ENCODE measurements around the gene RPS16. TPM values are rescaled to one million over a fixed set of nuclear protein-coding genes. Genes with fewer than 3 reads are reported as not detected.

The RPS16 gene
- total and polyA plus RNA-seq, 2 of the 13 experiments (the other 11 are each of a cell fraction or from before 2014, with no cell fraction given), result 488 to 2,583 TPM

- intact Hi-C loops (cut with micrococcal nuclease; ENCODE audit: unreplicated experiment) (loop anchor here (1.0 kb wide), 1 partner anchor 58 kb away; the partner anchor contains the start of gene EID2B), in situ Hi-C loops (cut with HindIII; ENCODE audit: extremely low pct_ligation_motif_present, low pct_unique_long_range_greater_than_20kb) (no loop called here)
- H3K36me3 ChIP-seq (replicated peaks in 1 of 2; ENCODE audit: control insufficient read depth in 1 of 2, insufficient read depth in 2 of 2, low read length in 2 of 2), result peaks cover 34 to 68% of the 10 kb centered on the region in 2 experiments
- BruUV-seq (replicated peaks), result no TSS peak
- no peak overlapping the region for H3K27ac ChIP-seq (ENCODE audit: extremely low read length, insufficient read depth, low read length)
- ChIA-PET POLR2A (interaction anchor here (0.9 to 1.2 kb wide), 2 partner anchors 38 to 62 kb away, joined by 3 read pairs; partner anchors contain the start of genes PLEKHG2 and RPS16), CTCF (ENCODE audit: low intra/inter-chr PET ratio, low total read pairs) (interaction anchor here (0.8 to 2.9 kb wide), 3 partner anchors 29 to 66 kb away, joined by 3 to 20 read pairs (median 3); partner anchors contain the start of genes EID2 and EID2B)
- FAIRE-seq (no peak), DNase-seq (ENCODE audit: low spot score) (peak; percentile 30), ATAC-seq (peak; percentile 87)
- H3K27me3 ChIP-seq (ENCODE audit: control insufficient read depth in 1 of 2, insufficient read depth in 2 of 2, low read length in 2 of 2), result no peaks in the 10 kb centered on the region; a peak in 1 of 5 replicates
- H3K4me1 ChIP-seq (ENCODE audit: insufficient read depth, low read length), result no peaks in the 10 kb centered on the region
- H4K20me1 ChIP-seq (ENCODE audit: insufficient read depth, low read length), result no peaks in the 10 kb centered on the region
- no peak overlapping the region for H3K4me3 ChIP-seq (replicated peaks in 1 of 3; ENCODE audit: insufficient read depth in 1 of 3, low read depth in 2 of 3, low read length in 3 of 3)
- no peak overlapping the region for H3K9ac ChIP-seq (ENCODE audit: insufficient read depth, low read depth, low read length)
- WGBS (ENCODE audit: low lambda C conversion rate), result 81% methylated on average over 6 of the region's 9 CpGs
- H3K4me2 ChIP-seq (ENCODE audit: low read depth, low read length), result no peak overlapping the region
- H3K9me3 ChIP-seq (ENCODE audit: low read length), result no peaks in the 10 kb centered on the region
- H2AFZ ChIP-seq (ENCODE audit: low read length), result no peak overlapping the region
- H3K79me2 ChIP-seq (ENCODE audit: insufficient read depth, low read length), result no peaks in the 10 kb centered on the region
- no peak for TF ChIP-seq CHD2 (IDR thresholded peaks at IDR 0.05; ENCODE audit: low read depth, low read length)
- TF ChIP-seq PHF8 (CRISPR knock-in tag; IDR thresholded peaks at IDR 0.05), result no peak
- 0 out of 2 replicates have a peak, but pooled peaks have one; percentile 42 for TF ChIP-seq NFE2L1 (CRISPR knock-in tag; IDR thresholded peaks at IDR 0.05; ENCODE audit: borderline replicate concordance)
- no peak for TF ChIP-seq ZNF263 (CRISPR knock-in tag; IDR thresholded peaks at IDR 0.05)
- peak; percentile 90 for TF ChIP-seq CTCF (CRISPR knock-in tag; IDR thresholded peaks at IDR 0.05)
- TF ChIP-seq ETV5 (CRISPR knock-in tag; IDR thresholded peaks at IDR 0.05; ENCODE audit: borderline replicate concordance), result no peak
- no peak for TF ChIP-seq CCDC6 (CRISPR knock-in tag; IDR thresholded peaks at IDR 0.05)
- no peak for TF ChIP-seq FOXO4 (CRISPR knock-in tag; conservative IDR thresholded peaks at IDR 0.05)
- TF ChIP-seq MAZ (IDR thresholded peaks at IDR 0.05; ENCODE audit: borderline replicate concordance, low read depth, low read length), result 0 out of 2 replicates have a peak, but pooled peaks have one; percentile 48
- no peak for TF ChIP-seq MAZ (CRISPR knock-in tag; IDR thresholded peaks at IDR 0.05; ENCODE audit: low read depth)
- TF ChIP-seq HNF4A (CRISPR knock-in tag; IDR thresholded peaks at IDR 0.05), result no peak
- TF ChIP-seq STAG1 (CRISPR knock-in tag; IDR thresholded peaks at IDR 0.05), result peak; percentile 38
- no peak for TF ChIP-seq JUNB (CRISPR knock-in tag; IDR thresholded peaks at IDR 0.05; ENCODE audit: borderline replicate concordance)
- TF ChIP-seq GMEB1 (CRISPR knock-in tag; IDR thresholded peaks at IDR 0.05; ENCODE audit: borderline replicate concordance), result no peak
- TF ChIP-seq ZNF607 (CRISPR knock-in tag; IDR thresholded peaks at IDR 0.05; ENCODE audit: borderline replicate concordance), result no peak
- TF ChIP-seq ZNF883 (CRISPR knock-in tag; IDR thresholded peaks at IDR 0.05; ENCODE audit: not compliant biosample characterization), result no peak
- no peak for TF ChIP-seq RFXAP (CRISPR knock-in tag; IDR thresholded peaks at IDR 0.05; ENCODE audit: borderline replicate concordance)
- no peak for TF ChIP-seq MIXL1 (CRISPR knock-in tag; IDR thresholded peaks at IDR 0.05)
- TF ChIP-seq ZNF124 (CRISPR knock-in tag; IDR thresholded peaks at IDR 0.05), result no peak
Measured at GRCh38 chr19:39474139-39474620, 38.4 kb upstream of the RPS16 start.

All from HepG2 (cell line).